ENCODE data around the gene FAM204A. TPM values are rescaled to one million over a fixed set of nuclear protein-coding genes. Genes with fewer than 3 reads are reported as not detected.
A peak's percentile ranks its signal among the peaks of the same experiment; 100 is the strongest.

The FAM204A gene
- total RNA-seq, 1 donor from 2014 or later = 12.5 TPM

DNA sequence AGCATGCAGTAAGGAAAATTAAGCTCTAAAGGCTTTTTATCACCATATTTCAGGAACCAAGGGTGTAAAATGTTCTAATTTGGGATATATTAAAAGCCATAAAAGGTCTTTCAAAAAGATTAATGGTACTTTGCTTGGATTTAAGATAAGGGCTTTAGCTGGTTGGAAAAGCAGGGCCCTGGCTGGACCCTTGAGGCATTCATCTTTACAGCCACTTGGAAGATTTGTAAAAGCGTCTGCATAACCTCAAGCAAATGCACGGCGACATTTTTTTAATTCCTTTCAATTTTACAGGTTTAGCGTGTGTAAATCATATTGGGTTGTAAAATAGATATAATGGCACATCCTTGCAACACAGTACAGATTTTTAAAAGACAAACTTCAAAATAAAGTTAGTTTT is 27.2 kb downstream of the FAM204A start:
- H3K27ac ChIP-seq = no peak overlapping the region
- no peaks in the 10 kb centered on the region for H3K27me3 ChIP-seq
- H3K9me3 ChIP-seq = no peaks in the 10 kb centered on the region
- H3K36me3 ChIP-seq = no peaks in the 10 kb centered on the region
- no peak for DNase-seq (ENCODE audit: low spot score in 2 of 2)
- no peak for TF ChIP-seq CTCF (IDR thresholded peaks at IDR 0.05)
- intact Hi-C loops (cut with DNase I) = no loop called here
- no peak overlapping the region for H3K4me3 ChIP-seq
- peaks cover 0 to 4% of the 10 kb centered on the region in 2 donors for H3K4me1 ChIP-seq

- Histone ChIP-seq H3K4me1 (peaks cover 0 to 25% of the 10 kb centered on the region in 2 donors), H3K27ac (peak overlapping the region; percentile 22 to 60), H3K4me3 (no peak overlapping the region), H3K9me3 (no peaks in the 10 kb centered on the region), H3K36me3 (peaks cover 0 to 6% of the 10 kb centered on the region in 2 donors), H3K27me3 (no peaks in the 10 kb centered on the region)
- DNase-seq (ENCODE audit: low spot score in 2 of 2) = no peak
- TF ChIP-seq CTCF (IDR thresholded peaks at IDR 0.05) = no peak
- intact Hi-C loops (cut with DNase I) = no loop called here
These were observed 30.6 kb downstream of the FAM204A start for GRCh38 chr10:118311505-118311904.

GRCh38 chr10:118310822-118311221 is 31.3 kb downstream of the FAM204A start:
- Histone ChIP-seq H3K27ac (peak overlapping the region; percentile 22 to 60), H3K4me3 (no peak overlapping the region), H3K4me1 (peaks cover 0 to 25% of the 10 kb centered on the region in 2 donors), H3K36me3 (peaks cover 0 to 8% of the 10 kb centered on the region in 2 donors), H3K9me3 (no peaks in the 10 kb centered on the region), H3K27me3 (no peaks in the 10 kb centered on the region)
- TF ChIP-seq CTCF (IDR thresholded peaks at IDR 0.05) = no peak
- intact Hi-C loops (cut with DNase I) = no loop called here
- DNase-seq (ENCODE audit: low spot score in 2 of 2) = no peak

DNA sequence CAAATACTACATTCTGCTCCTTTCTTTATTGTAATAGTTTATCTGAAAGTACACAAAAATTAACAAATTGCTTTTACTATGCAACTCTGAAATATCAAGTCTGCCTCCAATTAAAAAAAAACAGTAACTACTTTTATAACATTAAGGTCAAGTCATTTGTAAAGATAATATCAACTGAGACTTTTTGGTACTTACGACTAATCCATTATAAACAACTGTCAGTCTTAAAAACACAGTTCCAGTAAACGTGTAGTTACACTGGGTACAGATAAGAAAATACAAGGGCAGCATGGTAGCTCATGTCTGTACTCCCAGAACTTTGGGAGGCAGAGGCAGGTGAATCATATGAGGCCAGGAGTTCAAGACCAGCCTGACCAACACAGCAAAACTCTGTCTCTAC is 32.2 kb downstream of the FAM204A start:
- Histone ChIP-seq H3K27me3 (no peaks in the 10 kb centered on the region), H3K4me3 (no peak overlapping the region), H3K27ac (peak overlapping the region; percentile 60), H3K9me3 (no peaks in the 10 kb centered on the region), H3K4me1 (peaks cover 0 to 25% of the 10 kb centered on the region in 2 donors), H3K36me3 (peaks cover 0 to 17% of the 10 kb centered on the region in 2 donors)
- no peak for TF ChIP-seq CTCF (IDR thresholded peaks at IDR 0.05)
- intact Hi-C loops (cut with DNase I) = no loop called here
- no peak for DNase-seq (ENCODE audit: low spot score in 2 of 2)

DNA sequence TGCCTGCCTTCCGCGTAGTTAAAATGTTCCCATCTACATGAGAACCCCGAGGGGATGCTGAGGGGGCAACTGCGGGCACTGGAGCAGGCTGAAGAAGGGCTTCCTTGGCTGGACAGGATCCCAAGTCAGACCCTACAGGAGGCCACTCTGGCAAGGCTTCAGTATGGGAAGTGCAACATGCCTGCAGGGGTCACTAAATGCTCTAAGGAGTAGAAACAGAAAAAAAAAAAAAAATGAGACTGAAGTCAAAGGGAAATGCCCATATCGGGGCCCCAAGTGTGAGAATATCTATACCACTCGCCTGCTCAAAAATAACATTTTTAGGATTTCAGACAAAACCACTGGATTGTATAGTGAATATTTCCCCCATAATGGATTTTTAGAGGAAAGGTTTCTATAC is 33.5 kb downstream of the FAM204A start:
- Histone ChIP-seq H3K27me3 (no peaks in the 10 kb centered on the region), H3K27ac (peak overlapping the region; percentile 60), H3K36me3 (peaks cover 0 to 19% of the 10 kb centered on the region in 2 donors), H3K4me3 (no peak overlapping the region), H3K4me1 (peaks cover 0 to 25% of the 10 kb centered on the region in 2 donors), H3K9me3 (no peaks in the 10 kb centered on the region)
- intact Hi-C loops (cut with DNase I) = no loop called here
- DNase-seq (ENCODE audit: low spot score in 2 of 2) = no peak
- TF ChIP-seq CTCF (IDR thresholded peaks at IDR 0.05) = no peak

- Histone ChIP-seq H3K27me3 (no peaks in the 10 kb centered on the region), H3K4me3 (no peak overlapping the region), H3K27ac (peak overlapping the region; percentile 60), H3K36me3 (peaks cover 0 to 19% of the 10 kb centered on the region in 2 donors), H3K4me1 (peaks cover 0 to 25% of the 10 kb centered on the region in 2 donors), H3K9me3 (no peaks in the 10 kb centered on the region)
- DNase-seq (ENCODE audit: low spot score in 2 of 2) = no peak
- intact Hi-C loops (cut with DNase I) = loop anchor here (2.0 kb wide), 1 partner anchor 35 kb away; the partner anchor contains the start of gene FAM204A
- no peak for TF ChIP-seq CTCF (IDR thresholded peaks at IDR 0.05)
These were observed 34.3 kb downstream of the FAM204A start for GRCh38 chr10:118307859-118308258.

All from ascending aorta (tissue), 2 donors.